Spleen (tissue), 7 donors: Measurements from ENCODE around the gene SUSD6.

Experiments used
- CTCF ChIP-seq, 11 experiments: fragments of 200-600 bp in 7 of 11; fragments of 450-650 bp in 4 of 11; sonication (generic) in 4 of 11; IDR thresholded peaks in 8 of 11; conservative IDR thresholded peaks in 3 of 11; 1 replicate in 7 of 11; 2 replicates in 4 of 11; pipeline versions ENCODE4 v1.4.0 to v1.8.0; 2016 to 2021; ENCODE audit warnings: antibody characterized with exemption in 11 of 11, inconsistent platforms in 4 of 11, mild to moderate bottlenecking in 1 of 11
- POLR2AphosphoS5 ChIP-seq, 3 donors: sonication (generic); formaldehyde crosslinking; IDR thresholded peaks; one replicate each; pipeline ENCODE4 v1.5.1; 2017; ENCODE audit warnings: antibody characterized with exemption in 3 of 3
- donor health status: DM: no; HTN: no; CAD: no; lungs with moderate emphysema.
- donor health status: DM: no; HTN: no; CAD: no.
- donor health status: DM: no; HTN: no; CAD: no.

DNA sequence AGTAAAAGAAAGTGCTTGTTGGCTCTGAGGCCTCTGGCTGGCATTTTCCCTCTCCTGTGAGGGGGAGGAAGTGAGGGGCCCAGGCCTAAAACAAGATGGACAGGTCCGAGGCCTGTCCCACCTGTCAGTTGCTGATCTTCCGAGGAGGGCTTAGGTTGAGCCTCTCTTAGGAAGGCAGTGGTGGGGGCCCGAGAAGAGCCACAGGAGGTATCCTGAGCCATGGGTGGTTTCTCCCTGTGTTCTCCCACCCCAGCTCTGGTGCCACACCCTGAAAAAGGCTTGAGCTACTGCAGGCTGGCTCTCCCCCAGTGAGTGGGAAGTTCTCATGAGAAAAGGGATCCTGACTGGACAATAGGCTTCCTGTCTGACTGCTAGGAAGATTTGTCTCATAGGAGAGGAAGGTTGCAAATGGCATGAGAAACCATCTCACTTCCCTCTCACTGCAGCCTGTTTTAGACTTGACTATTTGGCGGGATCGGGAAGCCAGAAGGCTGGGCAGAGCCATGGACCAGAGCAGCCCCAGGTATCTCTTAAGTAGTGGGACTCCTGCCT, 83.4 kb downstream of the SUSD6 start:
- TF ChIP-seq CTCF (IDR thresholded peaks at IDR 0.05 in 8 of 11, conservative IDR thresholded peaks at IDR 0.05 in 3 of 11) (no peak), POLR2AphosphoS5 (IDR thresholded peaks at IDR 0.05) (no peak)
